ENCODE results near the gene PPP6R3.

PPP6R3 gene

GRCh38 chr11:68500206-68500605 lies 39.7 kb downstream of the PPP6R3 start:
- no peak for DNase-seq (ENCODE audit: low spot score)
- in situ Hi-C loops (cut with MboI; ENCODE audit: low sequenced_read_pairs, unreplicated experiment) = no loop called here
- no peak for TF ChIP-seq CTCF (IDR thresholded peaks at IDR 0.05; ENCODE audit: borderline replicate concordance, control extremely low read depth, extremely low read depth, insufficient read depth, missing control alignments)

- no peak for DNase-seq (ENCODE audit: low spot score)
- no peak for TF ChIP-seq CTCF (IDR thresholded peaks at IDR 0.05; ENCODE audit: borderline replicate concordance, control extremely low read depth, extremely low read depth, insufficient read depth, missing control alignments)
- in situ Hi-C loops (cut with MboI; ENCODE audit: low sequenced_read_pairs, unreplicated experiment) = no loop called here
Measured at GRCh38 chr11:68501813-68502212, 41.3 kb downstream of the PPP6R3 start.

- in situ Hi-C loops (cut with MboI; ENCODE audit: low sequenced_read_pairs, unreplicated experiment) = no loop called here
- TF ChIP-seq CTCF (IDR thresholded peaks at IDR 0.05; ENCODE audit: borderline replicate concordance, control extremely low read depth, extremely low read depth, insufficient read depth, missing control alignments) = no peak
- DNase-seq (ENCODE audit: low spot score) = no peak
Measured at GRCh38 chr11:68503251-68503687, 42.7 kb downstream of the PPP6R3 start.

- in situ Hi-C loops (cut with MboI; ENCODE audit: low sequenced_read_pairs, unreplicated experiment) = no loop called here
- DNase-seq (ENCODE audit: low spot score) = no peak
- TF ChIP-seq CTCF (IDR thresholded peaks at IDR 0.05; ENCODE audit: borderline replicate concordance, control extremely low read depth, extremely low read depth, insufficient read depth, missing control alignments) = no peak
Measured at GRCh38 chr11:68503792-68504191, 43.2 kb downstream of the PPP6R3 start.

GRCh38 chr11:68504432-68505066 lies 44.0 kb downstream of the PPP6R3 start:
- DNase-seq (ENCODE audit: low spot score) = no peak
- TF ChIP-seq CTCF (IDR thresholded peaks at IDR 0.05; ENCODE audit: borderline replicate concordance, control extremely low read depth, extremely low read depth, insufficient read depth, missing control alignments) = no peak
- in situ Hi-C loops (cut with MboI; ENCODE audit: low sequenced_read_pairs, unreplicated experiment) = no loop called here

GRCh38 chr11:68505596-68505995 lies 45.0 kb downstream of the PPP6R3 start:
- DNase-seq (ENCODE audit: low spot score) = no peak
- no peak for TF ChIP-seq CTCF (IDR thresholded peaks at IDR 0.05; ENCODE audit: borderline replicate concordance, control extremely low read depth, extremely low read depth, insufficient read depth, missing control alignments)
- in situ Hi-C loops (cut with MboI; ENCODE audit: low sequenced_read_pairs, unreplicated experiment) = no loop called here
